HG03280 (cell line): Measurements from ENCODE around the gene SRXN1.

Source experiments
- ATAC-seq: cut with Tn5 transposase; IDR thresholded peaks from one replicate; pipeline ENCODE4 v1.9.1; 2021; ENCODE audit warnings: mild to moderate bottlenecking, moderate library complexity; ENCODE audit not compliant: unreplicated experiment

Gene SRXN1

GRCh38 chr20:637559-637958 is 15.4 kb downstream of the SRXN1 start:
- ATAC-seq = no peak

- ATAC-seq = no peak
Measured at GRCh38 chr20:635893-636338, 17.1 kb downstream of the SRXN1 start.

DNA sequence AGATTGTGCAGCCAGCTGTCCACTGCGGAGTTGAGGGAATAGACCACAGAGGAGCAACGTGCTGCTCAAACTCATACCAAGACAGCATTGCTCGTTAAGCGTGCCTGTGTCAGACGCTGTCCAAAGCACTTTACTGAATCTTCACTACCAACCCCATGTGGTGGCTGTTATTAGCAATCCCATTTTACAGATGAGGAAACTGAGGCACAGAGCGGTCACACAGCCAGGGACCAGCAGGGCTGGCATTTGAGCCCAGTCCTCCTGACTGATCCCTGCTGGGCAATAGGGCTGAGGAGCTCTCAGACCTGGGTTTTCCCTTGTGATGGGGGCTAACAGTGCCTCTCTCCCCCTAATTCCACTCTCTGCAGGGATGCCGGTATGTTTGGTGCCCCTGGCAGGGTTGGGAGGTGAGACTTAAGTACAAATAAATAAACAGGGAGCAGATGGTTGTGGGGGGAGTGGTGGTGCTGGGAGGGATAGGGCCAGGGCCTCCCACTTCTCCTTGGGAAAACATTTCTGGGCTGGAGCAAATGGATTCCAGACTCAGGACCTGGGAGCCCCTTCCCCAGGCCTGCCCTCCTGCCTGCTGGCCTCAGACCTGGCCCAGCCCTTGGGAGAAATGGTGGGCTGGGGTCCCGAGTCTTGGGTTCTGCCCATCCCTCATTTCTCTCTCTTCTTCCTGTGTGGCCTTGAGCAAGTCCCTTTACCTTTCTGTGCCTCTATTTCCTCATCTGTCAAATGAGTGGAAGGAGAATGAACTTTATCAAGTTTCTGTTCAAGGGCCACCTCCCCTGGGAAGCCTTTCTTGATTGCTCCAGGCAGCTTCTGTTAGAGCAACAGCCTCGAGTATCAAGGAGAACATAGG is 17.7 kb downstream of the SRXN1 start:
- no peak for ATAC-seq

DNA sequence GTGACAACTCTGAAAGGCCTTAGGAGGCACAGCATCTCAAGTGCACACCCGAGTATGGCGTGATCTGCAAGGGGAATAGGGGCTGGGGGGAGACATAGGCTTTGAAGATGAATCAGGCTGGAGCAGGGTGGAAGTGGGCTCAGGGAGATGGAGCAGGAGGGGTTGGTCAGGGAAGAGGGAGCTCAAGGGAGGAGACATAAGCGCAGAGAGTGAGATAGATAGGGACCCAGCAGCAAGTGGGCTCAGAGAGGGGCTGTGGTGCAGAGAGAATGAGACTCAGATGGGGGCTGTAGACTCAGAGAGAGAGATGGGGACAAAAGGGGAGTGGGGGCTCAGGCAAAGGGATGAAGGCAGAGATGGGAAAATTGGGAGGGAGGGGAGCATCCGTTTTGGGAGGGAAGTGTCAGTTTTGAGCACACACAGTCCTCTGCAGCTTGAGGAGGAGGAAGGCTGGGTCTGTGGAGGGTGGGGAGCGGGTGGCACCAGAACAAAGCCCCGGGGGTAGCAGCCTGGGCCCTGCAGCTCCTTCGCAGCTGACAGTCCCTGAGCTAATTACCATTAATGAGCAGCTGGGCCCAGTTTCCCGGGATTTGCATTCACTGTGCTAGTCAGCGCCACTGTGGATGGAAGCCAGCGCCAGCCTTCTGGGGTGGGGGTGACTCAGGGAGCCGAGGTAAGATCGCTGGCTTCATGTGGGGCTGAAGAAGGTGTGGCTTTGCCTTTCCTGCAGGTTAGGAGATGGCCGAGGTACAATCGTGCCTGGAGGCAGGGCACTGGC is 18.7 kb downstream of the SRXN1 start:
- no peak for ATAC-seq

GRCh38 chr20:631101-631500 is 21.9 kb downstream of the SRXN1 start:
- ATAC-seq = no peak

DNA sequence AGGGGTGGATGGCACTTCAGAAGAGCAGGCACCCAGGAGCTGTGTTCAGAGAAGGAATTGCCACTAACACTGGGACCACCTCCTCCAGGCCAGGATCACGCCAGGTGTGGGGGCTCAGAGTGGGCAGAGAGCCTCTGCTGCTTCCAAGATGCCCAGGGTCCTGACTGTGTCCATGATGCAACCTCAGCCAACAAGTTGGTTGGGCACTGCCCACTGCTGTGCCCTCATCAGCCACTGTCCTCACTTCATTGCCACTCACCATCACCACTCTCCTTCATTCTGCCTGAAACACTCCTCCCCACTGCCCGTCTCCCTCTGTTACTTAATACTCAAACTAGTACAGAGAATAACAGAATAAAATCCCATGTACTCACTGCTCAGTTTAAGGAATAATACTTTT is 26.4 kb downstream of the SRXN1 start:
- ATAC-seq = no peak

GRCh38 chr20:625360-625932 is 27.6 kb downstream of the SRXN1 start:
- no peak for ATAC-seq

DNA sequence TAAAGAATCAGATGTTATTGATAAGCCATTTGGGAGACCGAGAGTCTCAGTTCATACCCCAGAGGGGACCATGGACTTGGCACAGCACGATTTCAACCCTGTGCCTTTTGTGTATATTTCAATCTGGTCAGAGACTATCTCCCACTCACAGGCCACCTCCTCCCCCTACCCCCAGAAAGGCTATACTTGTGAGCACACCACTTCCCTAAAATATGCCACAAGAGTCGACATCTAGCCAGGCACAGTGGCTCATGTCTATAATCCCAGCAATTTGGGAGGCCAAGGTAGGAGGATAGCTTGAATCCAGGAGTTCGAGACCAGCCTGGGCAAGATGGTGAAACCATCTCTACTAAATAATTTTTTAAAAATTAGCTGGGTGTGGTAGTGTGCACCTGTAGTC is 29.3 kb downstream of the SRXN1 start:
- ATAC-seq = no peak

- ATAC-seq = no peak
Measured at GRCh38 chr20:623021-623420, 30.0 kb downstream of the SRXN1 start.

DNA sequence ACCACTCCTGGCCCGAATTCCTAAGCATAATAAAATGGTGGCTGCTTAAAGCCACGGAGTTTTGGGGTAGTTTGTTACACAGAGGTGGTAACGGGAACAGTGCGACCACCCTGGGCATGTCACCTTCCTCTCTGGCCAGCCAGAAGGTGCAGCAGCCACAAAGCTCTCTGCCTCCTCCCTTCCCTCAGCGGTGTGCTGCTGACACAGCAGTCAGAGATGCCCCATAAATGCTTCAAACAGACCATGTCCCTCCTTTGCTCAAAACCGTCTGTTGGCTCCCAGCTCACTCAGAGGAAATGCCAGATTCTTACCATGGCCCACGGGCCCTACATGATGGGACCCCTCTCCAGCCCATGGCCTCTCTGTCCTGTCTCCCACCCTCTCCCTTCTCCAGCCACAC is 30.8 kb downstream of the SRXN1 start:
- ATAC-seq = no peak

DNA sequence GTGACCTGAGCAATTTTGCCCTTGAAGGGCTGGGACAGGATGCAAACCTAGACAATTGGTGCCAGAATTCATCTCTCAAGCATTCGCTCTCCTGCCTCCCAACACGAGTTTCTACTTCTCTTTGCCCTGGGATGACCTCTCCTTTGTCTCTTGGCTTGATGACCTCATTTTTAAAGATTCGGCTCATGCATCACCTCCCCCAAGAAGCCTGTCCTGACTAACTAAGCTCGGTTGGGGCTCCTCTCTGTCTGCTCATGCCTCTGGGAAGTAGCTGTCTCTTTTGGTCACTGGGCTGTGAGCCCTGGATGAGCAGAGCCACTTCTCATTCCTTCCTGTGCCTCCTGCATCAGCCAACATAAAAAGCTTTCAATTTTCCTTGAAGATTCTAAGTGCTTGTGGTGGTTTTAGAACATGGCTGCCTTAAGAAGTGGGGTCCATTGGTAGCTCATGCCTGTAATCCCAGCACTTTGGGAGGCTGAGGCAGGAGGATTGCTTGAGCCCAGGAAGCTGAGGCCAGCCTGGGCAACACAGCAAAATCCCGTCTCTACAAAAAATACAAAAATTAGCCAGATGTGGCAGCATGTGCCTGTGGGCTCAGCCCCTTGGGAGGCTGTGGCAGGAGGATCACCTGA is 31.8 kb downstream of the SRXN1 start:
- ATAC-seq = no peak

- ATAC-seq = no peak
Measured at GRCh38 chr20:620246-620645, 32.8 kb downstream of the SRXN1 start.

DNA sequence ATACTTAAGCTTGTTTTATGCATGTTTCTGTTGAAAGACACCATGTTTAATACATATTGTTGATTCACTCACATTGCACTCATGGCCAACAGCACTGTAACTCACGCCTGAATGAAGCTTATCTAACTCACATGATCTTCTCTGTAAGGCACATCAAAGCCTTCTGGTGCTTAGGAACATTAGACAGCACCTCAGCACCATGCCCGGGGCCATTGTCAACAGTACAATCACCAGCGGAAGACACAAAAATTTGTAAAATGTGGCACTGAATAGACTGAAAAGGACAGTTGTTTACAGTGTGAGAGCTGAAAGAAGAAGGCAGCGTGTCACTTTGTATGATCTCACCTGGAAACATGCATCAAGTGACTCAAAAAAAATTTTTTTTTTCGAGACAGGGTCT is 34.0 kb downstream of the SRXN1 start:
- ATAC-seq = no peak

DNA sequence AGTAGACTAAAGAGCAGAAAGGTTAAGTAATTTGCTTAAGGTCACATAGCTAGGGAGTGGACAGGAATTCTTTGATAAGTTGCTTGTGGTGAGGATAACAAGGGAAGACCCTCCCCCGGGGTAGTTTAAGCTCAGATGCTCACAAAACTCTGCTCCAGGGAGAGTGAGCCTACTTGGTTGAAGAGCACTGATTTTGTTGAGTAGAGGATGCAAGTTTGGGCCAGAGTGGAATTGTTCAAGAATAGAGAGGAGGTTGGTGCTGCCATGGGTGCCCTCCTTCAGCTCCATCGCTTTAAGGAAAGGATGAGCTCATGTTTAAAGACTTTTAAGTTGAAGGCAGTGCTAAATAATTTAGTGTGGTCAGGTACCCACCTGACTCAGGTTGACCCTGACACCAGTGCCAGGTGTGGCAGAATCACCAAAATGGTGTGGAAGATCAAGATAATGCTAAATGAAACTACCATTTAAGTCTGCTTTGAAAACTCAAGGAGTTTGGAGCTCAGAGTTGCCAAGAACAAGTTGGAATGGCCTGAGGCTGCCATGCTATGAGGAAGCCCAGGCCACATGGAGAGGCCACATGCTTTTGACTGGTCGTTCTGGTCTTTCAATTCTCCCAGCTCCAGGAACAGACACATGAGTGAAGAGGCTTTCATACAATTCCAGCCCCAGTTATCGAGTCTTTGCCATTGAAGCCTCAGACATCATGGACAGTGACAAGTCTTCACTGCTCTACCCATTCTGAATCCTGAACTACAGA is 34.9 kb downstream of the SRXN1 start:
- no peak for ATAC-seq

GRCh38 chr20:615514-615913 is 37.5 kb downstream of the SRXN1 start:
- no peak for ATAC-seq

- ATAC-seq = no peak
Measured at GRCh38 chr20:611843-612185, 41.2 kb downstream of the SRXN1 start.

GRCh38 chr20:611047-611842 is 41.8 kb downstream of the SRXN1 start:
- ATAC-seq = no peak

GRCh38 chr20:610130-611046 is 42.6 kb downstream of the SRXN1 start, which contains the start of gene TCF15:
Gene TCF15, minus strand, starts transcription at chr20:610309. Its CDS starts 72 bp downstream, at chr20:610237.
- peak; percentile 54 for ATAC-seq
